ENCODE data around the gene CTSD. TPM values are rescaled to one million over a fixed set of nuclear protein-coding genes. Genes with fewer than 3 reads are reported as not detected.

Gene CTSD
- total RNA-seq, 1 experiment from 2014 or later = 127 TPM

GRCh38 chr11:1777737-1778136, 14.0 kb upstream of the CTSD start:
- Histone ChIP-seq H3K4me1 (ENCODE audit: control insufficient read depth in 1 of 2, insufficient read depth in 2 of 2, low read length in 2 of 2) (peaks cover 11 to 26% of the 10 kb centered on the region in 2 experiments), H3K27ac (ENCODE audit: low read depth, low read length) (no peak overlapping the region), H3K9me3 (ENCODE audit: control insufficient read depth in 1 of 2, insufficient read depth in 1 of 2, low read depth in 1 of 2, low read length in 2 of 2) (no peaks in the 10 kb centered on the region), H2AFZ (ENCODE audit: low read depth, low read length, poor library complexity, severe bottlenecking) (no peak overlapping the region), H4K20me1 (ENCODE audit: insufficient read depth) (no peaks in the 10 kb centered on the region), H3K27me3 (ENCODE audit: insufficient read depth, low read length) (no peaks in the 10 kb centered on the region), H3K79me2 (ENCODE audit: insufficient read depth, low read length) (no peaks in the 10 kb centered on the region), H3K9me2 (ENCODE audit: insufficient read depth) (no peaks in the 10 kb centered on the region), H3K36me3 (ENCODE audit: control insufficient read depth in 1 of 2, insufficient read depth in 2 of 2, low read length in 2 of 2) (no peaks in the 10 kb centered on the region), H3K4me3 (replicated peaks in 1 of 2; ENCODE audit: low read depth in 1 of 2, low read length in 2 of 2) (no peak overlapping the region), H3K4me2 (ENCODE audit: low read length) (peak overlapping the region; percentile 62), H3K9ac (ENCODE audit: low read length) (no peak overlapping the region)
- RAD21 ChIA-PET (ENCODE audit: low non-redundant PET in 1 of 2, low total read pairs in 2 of 2, uncharacterized antibody in 2 of 2, unreplicated experiment in 2 of 2) = interaction anchor here in 1 of 2 experiments (0.7 kb wide), 1 partner anchor 8 kb away, joined by 3 read pairs; no protein-coding TSS in a partner anchor
- intact Hi-C loops (cut with micrococcal nuclease) = no loop called here
- POLR2A ChIA-PET = no interaction called here
- ATAC-seq (no peak), DNase-seq (ENCODE audit: low read depth, low spot score) (no peak)
- CTCF ChIA-PET = no interaction called here
- TF ChIP-seq EZH2phosphoT487 (IDR thresholded peaks at IDR 0.05; ENCODE audit: borderline replicate concordance) = no peak
- no peak for TF ChIP-seq EZH2 (IDR thresholded peaks at IDR 0.05)
- no peak for TF ChIP-seq REST (IDR thresholded peaks at IDR 0.05; ENCODE audit: low read depth)
- no peak for TF ChIP-seq TCF7L2 (IDR thresholded peaks at IDR 0.05; ENCODE audit: borderline replicate concordance, extremely low read depth, insufficient read depth, insufficient read length)
- no peak for TF ChIP-seq JUND (IDR thresholded peaks at IDR 0.05)
- no peak for TF ChIP-seq SIN3A (IDR thresholded peaks at IDR 0.05; ENCODE audit: low read depth)
- no peak for TF ChIP-seq FOSL1 (IDR thresholded peaks at IDR 0.05; ENCODE audit: low read depth)
- TF ChIP-seq POLR2A (IDR thresholded peaks at IDR 0.05; ENCODE audit: borderline replicate concordance, extremely low read depth, insufficient read depth, insufficient read length) = no peak
- TF ChIP-seq POLR2AphosphoS5 (IDR thresholded peaks at IDR 0.05; ENCODE audit: low read depth, low read length) = no peak
- TF ChIP-seq EGR1 (IDR thresholded peaks at IDR 0.05; ENCODE audit: low read depth) = no peak
- TF ChIP-seq MAX (IDR thresholded peaks at IDR 0.05) = no peak
- no peak for TF ChIP-seq ZBTB33 (IDR thresholded peaks at IDR 0.05; ENCODE audit: extremely low read depth, insufficient replicate concordance, low read length)
- TF ChIP-seq YY1 (IDR thresholded peaks at IDR 0.05; ENCODE audit: extremely low read depth, insufficient replicate concordance, low read depth, low read length) = no peak
- no peak for TF ChIP-seq ZFX (IDR thresholded peaks at IDR 0.05)
- TF ChIP-seq RAD21 (IDR thresholded peaks at IDR 0.05; ENCODE audit: low read depth) = no peak
- TF ChIP-seq CTCF (IDR thresholded peaks at IDR 0.05 in 2 of 3, conservative IDR thresholded peaks at IDR 0.05 in 1 of 3; ENCODE audit: borderline replicate concordance in 1 of 3, insufficient read depth in 1 of 3, low read depth in 2 of 3, low read length in 2 of 3) = no peak
- no peak for TF ChIP-seq SP1 (IDR thresholded peaks at IDR 0.05; ENCODE audit: low read depth)
- no TSS peak for BruUV-seq (replicated peaks)

Measured in HCT116 (cell line).